GM19099 (cell line): Measurements from ENCODE around the gene EP300.

Experiments
- POLR2A ChIP-seq: IDR thresholded peaks from 3 replicates; pipeline ENCODE4 v1.6.1; 2011; ENCODE audit warnings: low read depth; ENCODE audit not compliant: insufficient read length; ENCODE audit errors: extremely low read depth

Gene EP300

GRCh38 chr22:41085842-41086241, 6.5 kb upstream of the EP300 start:
- no peak for TF ChIP-seq POLR2A

GRCh38 chr22:41091132-41092022, 1.0 kb upstream of the EP300 start:
- peak; percentile 74 for TF ChIP-seq POLR2A

GRCh38 chr22:41092847-41093411, 537 bp downstream of the EP300 start:
- no peak for TF ChIP-seq POLR2A

- no peak for TF ChIP-seq POLR2A
These were observed 1.7 kb downstream of the EP300 start for GRCh38 chr22:41094041-41094593.

- TF ChIP-seq POLR2A: no peak
These were observed 4.0 kb downstream of the EP300 start for GRCh38 chr22:41096391-41096790.

GRCh38 chr22:41096841-41097240, 4.4 kb downstream of the EP300 start:
- TF ChIP-seq POLR2A: no peak

GRCh38 chr22:41099036-41099435, 6.6 kb downstream of the EP300 start:
- no peak for TF ChIP-seq POLR2A

DNA sequence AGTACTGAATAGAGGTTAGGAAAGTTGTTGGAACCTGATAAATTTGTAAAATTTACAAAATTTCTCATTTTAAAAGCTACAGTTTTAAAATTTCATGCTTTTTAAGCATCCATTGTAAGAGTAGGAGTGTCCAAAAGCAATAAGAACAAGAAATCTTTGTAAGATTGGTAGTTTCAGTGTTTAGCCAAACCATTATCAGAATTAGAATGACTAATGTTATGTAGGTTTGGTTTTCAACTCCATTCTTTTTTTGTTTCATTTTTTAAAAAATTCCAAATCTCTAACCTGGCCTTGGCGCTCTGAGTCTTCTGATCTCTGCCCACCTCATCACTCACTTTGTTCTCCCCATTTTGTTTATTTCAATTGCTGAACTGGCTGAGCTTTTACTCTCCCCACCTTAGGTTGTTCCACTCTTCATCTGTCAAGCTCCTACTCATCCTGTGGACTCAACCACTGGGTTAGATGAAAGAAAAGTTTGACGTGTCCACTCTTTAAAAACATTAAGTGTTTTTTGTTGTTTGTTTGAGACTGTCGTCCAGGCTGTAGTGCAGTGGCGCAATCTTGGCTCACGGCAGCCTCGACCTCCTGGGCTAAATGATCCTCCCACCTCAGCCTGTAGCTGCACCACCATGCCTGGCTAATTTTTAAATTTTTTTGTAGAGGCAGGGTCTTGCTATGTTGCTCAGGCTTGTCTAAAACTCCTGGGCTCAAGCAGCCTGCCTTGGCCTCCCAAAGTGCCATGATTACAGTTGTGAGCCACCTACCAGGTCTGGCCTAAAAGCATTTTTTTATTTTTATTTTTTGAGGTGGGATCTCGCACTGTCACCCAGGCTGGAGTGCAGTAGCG, 14.0 kb downstream of the EP300 start:
- TF ChIP-seq POLR2A: no peak

DNA sequence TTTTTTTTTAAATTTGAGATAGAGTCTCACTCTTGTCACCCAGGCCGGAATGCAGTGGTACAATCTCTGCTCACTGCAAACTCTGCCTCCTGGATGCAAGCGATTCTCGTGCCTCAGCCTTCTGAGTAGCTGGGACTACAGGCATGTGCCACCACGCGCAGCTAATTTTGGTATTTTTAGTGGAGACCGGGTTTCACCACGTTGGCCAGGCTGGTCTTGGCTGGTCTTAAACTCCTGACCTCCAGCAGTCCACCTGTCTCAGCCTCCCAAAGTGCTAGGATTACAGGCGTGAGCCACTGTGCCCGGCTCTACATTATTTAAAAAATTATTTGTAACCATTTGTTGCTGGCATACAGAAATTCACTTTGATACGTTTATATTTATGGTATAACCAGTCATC, 18.6 kb downstream of the EP300 start:
- TF ChIP-seq POLR2A: no peak

- no peak for TF ChIP-seq POLR2A
These were observed 23.9 kb downstream of the EP300 start for GRCh38 chr22:41116342-41116741.

DNA sequence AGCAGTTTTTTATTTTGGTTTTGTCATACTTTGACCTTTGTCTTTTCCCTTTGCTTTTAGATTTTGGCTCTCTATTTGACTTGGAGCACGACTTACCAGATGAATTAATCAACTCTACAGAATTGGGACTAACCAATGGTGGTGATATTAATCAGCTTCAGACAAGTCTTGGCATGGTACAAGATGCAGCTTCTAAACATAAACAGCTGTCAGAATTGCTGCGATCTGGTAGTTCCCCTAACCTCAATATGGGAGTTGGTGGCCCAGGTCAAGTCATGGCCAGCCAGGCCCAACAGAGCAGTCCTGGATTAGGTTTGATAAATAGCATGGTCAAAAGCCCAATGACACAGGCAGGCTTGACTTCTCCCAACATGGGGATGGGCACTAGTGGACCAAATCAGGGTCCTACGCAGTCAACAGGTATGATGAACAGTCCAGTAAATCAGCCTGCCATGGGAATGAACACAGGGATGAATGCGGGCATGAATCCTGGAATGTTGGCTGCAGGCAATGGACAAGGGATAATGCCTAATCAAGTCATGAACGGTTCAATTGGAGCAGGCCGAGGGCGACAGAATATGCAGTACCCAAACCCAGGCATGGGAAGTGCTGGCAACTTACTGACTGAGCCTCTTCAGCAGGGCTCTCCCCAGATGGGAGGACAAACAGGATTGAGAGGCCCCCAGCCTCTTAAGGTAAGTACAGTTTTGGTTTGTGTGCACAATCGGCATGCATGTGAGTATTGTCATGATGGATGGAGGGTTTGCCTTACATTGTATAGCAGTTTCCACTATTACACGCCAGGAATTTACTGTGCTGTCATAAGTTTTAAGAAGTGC, 25.0 kb downstream of the EP300 start:
- no peak for TF ChIP-seq POLR2A

- TF ChIP-seq POLR2A: no peak
These were observed 30.8 kb downstream of the EP300 start for GRCh38 chr22:41123151-41123550.

GRCh38 chr22:41124086-41124485, 31.7 kb downstream of the EP300 start:
- TF ChIP-seq POLR2A: no peak

DNA sequence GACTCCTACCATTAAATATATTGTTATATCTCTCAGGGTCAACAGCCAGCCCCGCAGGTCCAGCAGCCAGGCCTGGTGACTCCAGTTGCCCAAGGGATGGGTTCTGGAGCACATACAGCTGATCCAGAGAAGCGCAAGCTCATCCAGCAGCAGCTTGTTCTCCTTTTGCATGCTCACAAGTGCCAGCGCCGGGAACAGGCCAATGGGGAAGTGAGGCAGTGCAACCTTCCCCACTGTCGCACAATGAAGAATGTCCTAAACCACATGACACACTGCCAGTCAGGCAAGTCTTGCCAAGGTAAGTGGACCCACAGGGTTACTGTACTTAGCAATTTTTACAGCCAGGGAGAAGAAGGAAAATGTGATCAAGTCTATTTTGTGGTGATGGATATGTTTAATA, 35.1 kb downstream of the EP300 start:
- no peak for TF ChIP-seq POLR2A
